Caco-2 (cell line): ENCODE results near the gene AHDC1. TPM values are rescaled to one million over a fixed set of nuclear protein-coding genes. Genes with fewer than 3 reads are reported as not detected.

Source experiments
- BruUV-seq: library from RNA; stranded (reverse); fragments of 400-500 nt; replicated peaks from 2 replicates; lab custom pipeline; 2021; lab: Mats Ljungman, UMichigan
- CTCF ChIA-PET: fragments of 300-600 bp; sonication (Branson Sonifier 250); formaldehyde crosslinking; loops from one replicate; lab custom pipeline; 2022; ENCODE audit warnings: antibody characterized with exemption; lab: Charles Lee
- POLR2A ChIA-PET: fragments of 300-600 bp; sonication (Branson Sonifier 250); formaldehyde crosslinking; loops from one replicate; lab custom pipeline; 2022; ENCODE audit warnings: antibody characterized with exemption; lab: Charles Lee
- DNase-seq, 2 experiments: peaks; one replicate each; pipeline versions ENCODE4 v3.0.0 to v3.0.0-alpha.2; 2020 to 2022
- H3K27me3 ChIP-seq: replicated peaks from 2 replicates; pipeline ENCODE4 v1.6.0; 2011; ENCODE audit warnings: low read length; ENCODE audit not compliant: control insufficient read depth, insufficient read depth
- H3K36me3 ChIP-seq: 2 replicates; pipeline ENCODE4 v1.5.1; 2011; ENCODE audit warnings: low read length; ENCODE audit not compliant: control insufficient read depth, insufficient read depth
- H3K4me1 ChIP-seq: fragments of 250-450 bp; sonication (Bioruptor Pico); 2 replicates; pipeline ENCODE4 v1.5.1; 2020; ENCODE audit warnings: mild to moderate bottlenecking
- H3K4me3 ChIP-seq: 2 replicates; pipeline ENCODE4 v1.5.1; 2011; ENCODE audit warnings: low read depth, mild to moderate bottlenecking, control low read depth, low read length
- H3K9me3 ChIP-seq: fragments of 250-450 bp; sonication (Bioruptor Pico); 2 replicates; pipeline ENCODE4 v1.5.1; 2020; ENCODE audit warnings: mild to moderate bottlenecking, moderate library complexity
- H3K27ac Mint-ChIP-seq: one replicate; pipeline ENCODE4 v1.8.0; 2022; ENCODE audit warnings: mixed read lengths; ENCODE audit not compliant: unreplicated experiment
- H3K27me3 Mint-ChIP-seq: one replicate; pipeline ENCODE4 v1.8.0; 2022; ENCODE audit warnings: mixed read lengths; ENCODE audit not compliant: insufficient read depth, unreplicated experiment
- H3K36me3 Mint-ChIP-seq: one replicate; pipeline ENCODE4 v1.8.0; 2022; ENCODE audit warnings: mild to moderate bottlenecking, mixed read lengths; ENCODE audit not compliant: insufficient read depth, unreplicated experiment
- H3K4me1 Mint-ChIP-seq: one replicate; pipeline ENCODE4 v1.8.0; 2022; ENCODE audit warnings: low read depth, mixed read lengths; ENCODE audit not compliant: unreplicated experiment
- H3K4me3 Mint-ChIP-seq: one replicate; pipeline ENCODE4 v1.8.0; 2022; ENCODE audit warnings: mild to moderate bottlenecking, moderate library complexity, mixed read lengths; ENCODE audit not compliant: unreplicated experiment
- H3K9me3 Mint-ChIP-seq: one replicate; pipeline ENCODE4 v1.8.0; 2022; ENCODE audit warnings: mixed read lengths; ENCODE audit not compliant: unreplicated experiment
- CTCF ChIP-seq, 2 experiments: fragments of 200-600 bp in 1 of 2; IDR thresholded peaks; 1 replicate in 1 of 2; 2 replicates in 1 of 2; pipeline versions ENCODE4 v1.5.1 to v1.8.0; 2011 to 2022; ENCODE audit warnings: antibody characterized with exemption in 1 of 2, control low read depth in 1 of 2, inconsistent platforms in 1 of 2, low read depth in 1 of 2, low read length in 1 of 2, mild to moderate bottlenecking in 1 of 2, moderate library complexity in 1 of 2; ENCODE audit not compliant: insufficient read depth in 1 of 2, severe bottlenecking in 1 of 2, unreplicated experiment in 1 of 2
- intact Hi-C: fragments of 100-400 bp; cut with micrococcal nuclease; formaldehyde crosslinking; loops from one replicate; pipeline ENCODE4 v1.10.0; 2022; ENCODE audit not compliant: unreplicated experiment
- total RNA-seq: library from RNA; stranded (reverse); gene quantifications from 2 replicates; pipeline ENCODE4 v1.2.3, GENCODE V29; 2022

The AHDC1 gene
- total RNA-seq, 1 experiment from 2014 or later: 17.0 TPM

- intact Hi-C loops: loop anchor here (10.0 kb wide), 1 partner anchor 110 kb away; the partner anchor contains the start of gene WASF2
- H3K4me3 ChIP-seq: peak overlapping the region; percentile 91; the same call in 1 of the 2 replicates
- peaks cover 33% of the 10 kb centered on the region for H3K4me1 ChIP-seq
- H3K36me3 ChIP-seq: no peaks in the 10 kb centered on the region
- Mint-ChIP-seq H3K27ac (no peak overlapping the region), H3K4me3 (peak overlapping the region; percentile 98), H3K4me1 (peaks cover 17% of the 10 kb centered on the region), H3K36me3 (peaks cover 11% of the 10 kb centered on the region), H3K9me3 (no peaks in the 10 kb centered on the region), H3K27me3 (no peaks in the 10 kb centered on the region)
- no peaks in the 10 kb centered on the region for H3K9me3 ChIP-seq
- CTCF ChIA-PET: interaction anchor here (0.6 to 2.6 kb wide), 8 partner anchors 29 to 188 kb away, joined by 3 to 19 read pairs (median 6); no protein-coding TSS in a partner anchor
- POLR2A ChIA-PET: interaction anchor here (0.6 to 1.3 kb wide), 4 partner anchors 34 to 683 kb away, joined by 3 to 6 read pairs (median 5); partner anchors contain the start of gene NUDC
- no peak for DNase-seq
- TF ChIP-seq CTCF (IDR thresholded peaks at IDR 0.05; ENCODE audit: insufficient read depth in 1 of 2, low read depth in 1 of 2, low read length in 1 of 2, severe bottlenecking in 1 of 2, unreplicated experiment in 1 of 2): no peak
- H3K27me3 ChIP-seq: no peaks in the 10 kb centered on the region
- BruUV-seq: no TSS peak
These were observed 795 bp upstream of the AHDC1 start for GRCh38 chr1:27604579-27605299.

- no peaks in the 10 kb centered on the region for H3K27me3 Mint-ChIP-seq
- DNase-seq: no peak
- H3K4me3 Mint-ChIP-seq: peak overlapping the region; percentile 98
- Histone ChIP-seq H3K36me3 (no peaks in the 10 kb centered on the region), H3K4me1 (peaks cover 30% of the 10 kb centered on the region), H3K4me3 (peak overlapping the region; percentile 91), H3K27me3 (no peaks in the 10 kb centered on the region), H3K9me3 (no peaks in the 10 kb centered on the region)
- no TSS peak for BruUV-seq
- ChIA-PET POLR2A (interaction anchor here (0.6 to 1.0 kb wide), 2 partner anchors 46 to 123 kb away, joined by 3 to 5 read pairs; partner anchors contain the start of gene FAM76A), CTCF (interaction anchor here (1.0 to 2.6 kb wide), 5 partner anchors 28 to 187 kb away, joined by 5 to 19 read pairs (median 7); no protein-coding TSS in a partner anchor)
- H3K9me3 Mint-ChIP-seq: no peaks in the 10 kb centered on the region
- peaks cover 11% of the 10 kb centered on the region for H3K36me3 Mint-ChIP-seq
- H3K27ac Mint-ChIP-seq: peak overlapping the region; percentile 84
- peaks cover 17% of the 10 kb centered on the region for H3K4me1 Mint-ChIP-seq
- TF ChIP-seq CTCF (IDR thresholded peaks at IDR 0.05; ENCODE audit: insufficient read depth in 1 of 2, low read depth in 1 of 2, low read length in 1 of 2, severe bottlenecking in 1 of 2, unreplicated experiment in 1 of 2): no peak
- intact Hi-C loops: loop anchor here (10.0 kb wide), 1 partner anchor 108 kb away; the partner anchor contains the start of gene WASF2
These were observed 649 bp downstream of the AHDC1 start for GRCh38 chr1:27603309-27603680.

GRCh38 chr1:27602462-27603308 lies 1.3 kb downstream of the AHDC1 start:
- no peak for TF ChIP-seq CTCF (IDR thresholded peaks at IDR 0.05; ENCODE audit: insufficient read depth in 1 of 2, low read depth in 1 of 2, low read length in 1 of 2, severe bottlenecking in 1 of 2, unreplicated experiment in 1 of 2)
- peaks cover 17% of the 10 kb centered on the region for H3K4me1 Mint-ChIP-seq
- peak in 1 of 2 experiments; percentile 39 for DNase-seq
- H3K27ac Mint-ChIP-seq: no peak overlapping the region
- no TSS peak for BruUV-seq
- peak overlapping the region; percentile 91 for H3K4me3 ChIP-seq
- H3K9me3 Mint-ChIP-seq: no peaks in the 10 kb centered on the region
- intact Hi-C loops: loop anchor here (10.0 kb wide), 1 partner anchor 108 kb away; the partner anchor contains the start of gene WASF2
- ChIA-PET CTCF (interaction anchor here (2.6 kb wide), 1 partner anchor 45 kb away, joined by 19 read pairs; no protein-coding TSS in a partner anchor), POLR2A (interaction anchor here (0.6 kb wide), 2 partner anchors 48 to 123 kb away, joined by 5 to 12 read pairs; partner anchors contain the start of gene FAM76A)
- H3K9me3 ChIP-seq: no peaks in the 10 kb centered on the region
- no peaks in the 10 kb centered on the region for H3K36me3 ChIP-seq
- H3K4me3 Mint-ChIP-seq: peak overlapping the region; percentile 98
- H3K27me3 ChIP-seq: no peaks in the 10 kb centered on the region
- no peaks in the 10 kb centered on the region for H3K27me3 Mint-ChIP-seq
- H3K36me3 Mint-ChIP-seq: peaks cover 11% of the 10 kb centered on the region
- peaks cover 24% of the 10 kb centered on the region for H3K4me1 ChIP-seq
